OCI-LY3 (cell line): Measurements from ENCODE around the gene S100B.

ENCODE experiments used
- H2AFZ ChIP-seq: fragments of 200-600, 300-600 bp; shearing (Covaris generic); 2 replicates; pipeline ENCODE4 v1.6.0; 2014; ENCODE audit warnings: antibody characterized with exemption, low read depth, low read length
- H3K27ac ChIP-seq: fragments of 200-600, 300-600 bp; sonication (generic); 2 replicates; pipeline ENCODE4 v1.5.1; 2014; ENCODE audit warnings: mild to moderate bottlenecking, low read length, moderate library complexity, mixed read lengths
- H3K27me3 ChIP-seq: fragments of 200-600, 300-600 bp; sonication (generic); 2 replicates; pipeline ENCODE4 v1.6.1; 2014; ENCODE audit warnings: low read depth, low read length, mixed read lengths
- H3K36me3 ChIP-seq: fragments of 200-600, 300-600 bp; sonication (generic); replicated peaks from 2 replicates; pipeline ENCODE3; 2014; ENCODE audit warnings: low read depth, low read length, mixed read lengths
- H3K4me1 ChIP-seq: fragments of 300-600, 200-600 bp; sonication (generic); 2 replicates; pipeline ENCODE4 v1.6.1; 2014; ENCODE audit warnings: low read length, mixed read lengths
- H3K4me2 ChIP-seq: fragments of 200-600, 300-600 bp; sonication (generic); 2 replicates; pipeline ENCODE4 v1.6.1; 2014; ENCODE audit warnings: low read length, mixed read lengths
- H3K4me3 ChIP-seq: fragments of 300-600, 200-600 bp; sonication (generic); 2 replicates; pipeline ENCODE4 v1.5.1; 2014; ENCODE audit warnings: antibody characterized with exemption, mild to moderate bottlenecking, low read length, moderate library complexity
- H3K79me2 ChIP-seq: fragments of 300-600, 200-600 bp; shearing (Covaris generic); 2 replicates; pipeline ENCODE4 v1.6.1; 2014; ENCODE audit warnings: mild to moderate bottlenecking, low read length, mixed read lengths
- H3K9ac ChIP-seq: fragments of 300-600, 200-600 bp; shearing (Covaris generic); 2 replicates; pipeline ENCODE4 v1.6.0; 2014; ENCODE audit warnings: mild to moderate bottlenecking, low read length, moderate library complexity
- H3K9me3 ChIP-seq: fragments of 200-600, 300-600 bp; shearing (Covaris generic); 2 replicates; pipeline ENCODE4 v1.6.1; 2014; ENCODE audit warnings: low read length, mixed read lengths; ENCODE audit not compliant: insufficient read depth
- H4K20me1 ChIP-seq: fragments of 200-600, 300-600 bp; sonication (generic); 2 replicates; pipeline ENCODE4 v1.6.1; 2016; ENCODE audit warnings: low read length, mixed read lengths; ENCODE audit not compliant: insufficient read depth
- EZH2phosphoT487 ChIP-seq: fragments of 200-600 bp; shearing (Covaris generic); IDR thresholded peaks from 2 replicates; pipeline ENCODE4 v1.6.1; 2018; ENCODE audit warnings: antibody characterized with exemption, mixed run types, low read depth
- TF ChIP-seq, protein P1 (sequence below): fragments of 200-600, 300-600 bp; sonication (generic); IDR thresholded peaks from 2 replicates; pipeline ENCODE4 v1.5.1; 2014; ENCODE audit warnings: antibody characterized with exemption, low read length, low read depth

S100B gene

DNA sequence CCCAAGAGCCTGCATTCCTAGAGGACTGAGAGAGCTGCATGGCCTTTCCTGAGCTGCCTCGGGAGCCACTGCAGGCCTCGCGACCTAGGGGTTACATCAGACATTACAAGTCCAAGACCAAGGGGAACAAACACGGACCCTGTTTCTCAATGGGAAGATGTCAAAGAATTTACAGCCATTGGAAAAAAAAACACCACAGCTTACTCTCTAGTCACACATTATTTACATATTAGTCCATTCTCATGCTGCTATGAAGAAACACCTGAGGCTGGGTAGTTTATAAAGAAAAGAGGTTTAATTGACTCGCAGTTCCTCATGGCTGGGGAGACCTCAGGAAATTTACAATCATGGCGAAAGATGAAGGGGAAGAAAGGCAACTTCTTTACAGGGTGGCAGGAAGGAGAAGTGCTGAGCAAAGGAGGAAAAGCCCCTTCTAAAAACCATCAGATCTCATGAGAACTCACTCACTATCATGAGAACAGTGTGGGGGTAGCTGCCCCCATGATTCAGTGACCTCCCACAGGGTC, 22.2 kb upstream of the S100B start:
- TF ChIP-seq EZH2phosphoT487 = no peak
- TF ChIP-seq, protein P1, sequence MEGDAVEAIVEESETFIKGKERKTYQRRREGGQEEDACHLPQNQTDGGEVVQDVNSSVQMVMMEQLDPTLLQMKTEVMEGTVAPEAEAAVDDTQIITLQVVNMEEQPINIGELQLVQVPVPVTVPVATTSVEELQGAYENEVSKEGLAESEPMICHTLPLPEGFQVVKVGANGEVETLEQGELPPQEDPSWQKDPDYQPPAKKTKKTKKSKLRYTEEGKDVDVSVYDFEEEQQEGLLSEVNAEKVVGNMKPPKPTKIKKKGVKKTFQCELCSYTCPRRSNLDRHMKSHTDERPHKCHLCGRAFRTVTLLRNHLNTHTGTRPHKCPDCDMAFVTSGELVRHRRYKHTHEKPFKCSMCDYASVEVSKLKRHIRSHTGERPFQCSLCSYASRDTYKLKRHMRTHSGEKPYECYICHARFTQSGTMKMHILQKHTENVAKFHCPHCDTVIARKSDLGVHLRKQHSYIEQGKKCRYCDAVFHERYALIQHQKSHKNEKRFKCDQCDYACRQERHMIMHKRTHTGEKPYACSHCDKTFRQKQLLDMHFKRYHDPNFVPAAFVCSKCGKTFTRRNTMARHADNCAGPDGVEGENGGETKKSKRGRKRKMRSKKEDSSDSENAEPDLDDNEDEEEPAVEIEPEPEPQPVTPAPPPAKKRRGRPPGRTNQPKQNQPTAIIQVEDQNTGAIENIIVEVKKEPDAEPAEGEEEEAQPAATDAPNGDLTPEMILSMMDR = no peak
- no peak overlapping the region for H3K4me3 ChIP-seq
- no peaks in the 10 kb centered on the region for H3K79me2 ChIP-seq
- H3K4me1 ChIP-seq = no peaks in the 10 kb centered on the region
- no peak overlapping the region for H3K4me2 ChIP-seq
- no peaks in the 10 kb centered on the region for H3K36me3 ChIP-seq
- no peak overlapping the region for H3K27ac ChIP-seq
- H4K20me1 ChIP-seq = no peaks in the 10 kb centered on the region
- no peaks in the 10 kb centered on the region for H3K9me3 ChIP-seq
- H2AFZ ChIP-seq = no peak overlapping the region
- H3K9ac ChIP-seq = no peak overlapping the region
- no peaks in the 10 kb centered on the region for H3K27me3 ChIP-seq

DNA sequence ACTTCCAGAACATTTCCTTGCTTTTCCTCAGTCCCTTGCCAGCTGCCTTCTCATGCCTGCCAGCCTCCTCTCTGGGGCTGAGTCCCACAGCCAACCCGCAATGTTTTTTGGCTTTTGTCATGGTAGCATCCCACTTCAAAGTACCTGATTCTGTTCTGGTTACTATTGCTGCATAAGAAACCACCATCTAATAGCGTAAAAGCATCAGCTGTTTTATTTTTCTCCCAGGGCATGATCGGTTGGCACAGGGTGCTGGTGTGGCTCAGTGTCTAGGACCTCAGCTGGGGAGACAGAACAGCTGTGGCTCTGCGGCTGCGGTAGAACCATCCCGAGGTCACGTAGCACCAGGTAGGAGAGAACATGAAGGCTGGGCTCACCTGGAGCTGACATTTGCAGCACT, 21.7 kb upstream of the S100B start:
- no peaks in the 10 kb centered on the region for H3K36me3 ChIP-seq
- no peak overlapping the region for H3K27ac ChIP-seq
- no peaks in the 10 kb centered on the region for H4K20me1 ChIP-seq
- H3K9me3 ChIP-seq = no peaks in the 10 kb centered on the region
- TF ChIP-seq, protein P1 = no peak
- no peak for TF ChIP-seq EZH2phosphoT487
- H3K27me3 ChIP-seq = no peaks in the 10 kb centered on the region
- H3K4me3 ChIP-seq = no peak overlapping the region
- no peak overlapping the region for H3K4me2 ChIP-seq
- H2AFZ ChIP-seq = no peak overlapping the region
- H3K79me2 ChIP-seq = no peaks in the 10 kb centered on the region
- no peaks in the 10 kb centered on the region for H3K4me1 ChIP-seq
- no peak overlapping the region for H3K9ac ChIP-seq

DNA sequence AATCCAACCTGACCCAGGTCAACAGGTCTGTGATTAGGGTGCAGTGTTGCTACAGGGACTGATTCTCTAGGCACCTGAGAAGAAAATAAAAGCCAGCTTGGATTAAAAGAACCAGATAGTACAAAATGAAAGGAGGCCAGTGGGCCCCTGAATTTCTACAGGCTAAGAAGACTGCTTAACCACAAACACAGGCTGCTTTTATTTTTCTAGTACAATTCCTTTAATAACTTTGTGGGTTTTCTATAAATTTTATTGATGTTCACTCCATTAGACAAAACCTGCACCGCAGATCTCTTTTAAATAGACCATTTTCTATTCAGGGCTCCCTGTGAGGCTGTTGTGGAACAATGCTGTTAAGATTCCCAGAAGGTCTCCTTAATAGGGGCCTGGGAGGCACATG, 20.9 kb upstream of the S100B start:
- H4K20me1 ChIP-seq = no peaks in the 10 kb centered on the region
- H3K79me2 ChIP-seq = no peaks in the 10 kb centered on the region
- no peak overlapping the region for H3K9ac ChIP-seq
- TF ChIP-seq, protein P1 = no peak
- no peak for TF ChIP-seq EZH2phosphoT487
- no peaks in the 10 kb centered on the region for H3K9me3 ChIP-seq
- H2AFZ ChIP-seq = no peak overlapping the region
- no peak overlapping the region for H3K4me2 ChIP-seq
- H3K27ac ChIP-seq = no peak overlapping the region
- no peaks in the 10 kb centered on the region for H3K36me3 ChIP-seq
- no peaks in the 10 kb centered on the region for H3K4me1 ChIP-seq
- H3K27me3 ChIP-seq = no peaks in the 10 kb centered on the region
- H3K4me3 ChIP-seq = no peak overlapping the region

DNA sequence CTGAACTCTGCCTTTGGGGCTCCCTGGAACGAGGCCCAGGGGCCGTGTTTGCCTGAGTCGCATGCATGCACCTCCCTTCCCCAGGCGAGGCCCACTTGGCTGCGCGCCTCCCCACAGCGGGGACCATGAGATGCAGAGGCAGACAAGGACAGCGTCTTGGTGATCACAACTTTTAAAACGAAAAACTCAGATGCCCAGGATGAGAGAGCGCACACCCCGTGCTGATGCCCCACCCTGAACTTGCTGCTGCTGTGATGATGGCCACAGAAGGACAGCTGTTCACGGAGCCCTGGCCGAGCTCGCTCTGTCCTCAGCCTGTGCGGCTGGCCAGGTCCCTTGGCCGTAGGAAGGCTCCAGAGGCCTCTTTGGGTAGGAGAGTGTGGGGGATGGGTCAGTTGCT, 19.2 kb upstream of the S100B start:
- Histone ChIP-seq H2AFZ (no peak overlapping the region), H3K9ac (no peak overlapping the region), H3K27ac (no peak overlapping the region), H3K4me1 (peaks cover 1% of the 10 kb centered on the region), H3K27me3 (no peaks in the 10 kb centered on the region), H4K20me1 (no peaks in the 10 kb centered on the region), H3K4me3 (no peak overlapping the region), H3K9me3 (no peaks in the 10 kb centered on the region), H3K4me2 (no peak overlapping the region), H3K79me2 (no peaks in the 10 kb centered on the region), H3K36me3 (no peaks in the 10 kb centered on the region)
- TF ChIP-seq EZH2phosphoT487 = no peak

DNA sequence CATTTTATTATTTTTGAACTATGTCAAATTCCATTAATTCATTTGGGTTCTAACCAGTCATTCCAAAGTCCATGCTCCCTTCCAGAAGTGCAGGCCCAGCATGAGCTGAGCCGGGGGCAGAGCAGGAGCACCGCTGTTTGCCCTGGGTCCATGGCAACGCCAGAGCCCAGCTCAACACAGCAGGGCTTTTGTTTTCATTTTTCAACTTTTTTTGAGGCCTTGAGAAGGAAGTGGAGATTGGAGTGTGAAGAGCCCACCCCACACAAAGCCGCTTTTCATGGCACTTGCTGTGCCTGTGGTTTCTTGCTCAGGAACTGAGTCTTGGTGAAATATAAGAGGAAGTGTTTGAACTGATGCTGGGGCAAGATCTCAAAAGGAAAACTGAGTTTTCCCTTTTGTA, 17.3 kb upstream of the S100B start:
- Histone ChIP-seq H3K27ac (no peak overlapping the region), H3K4me2 (no peak overlapping the region), H3K9me3 (no peaks in the 10 kb centered on the region), H3K4me1 (peaks cover 7% of the 10 kb centered on the region), H3K4me3 (no peak overlapping the region), H3K27me3 (no peaks in the 10 kb centered on the region), H3K36me3 (no peaks in the 10 kb centered on the region), H2AFZ (no peak overlapping the region), H3K9ac (no peak overlapping the region), H4K20me1 (no peaks in the 10 kb centered on the region), H3K79me2 (no peaks in the 10 kb centered on the region)
- TF ChIP-seq, protein P1 = no peak
- no peak for TF ChIP-seq EZH2phosphoT487
